GM21825 (cell line): ENCODE measurements around the gene ZNF784.

Source experiments
- ATAC-seq: cut with Tn5 transposase; IDR thresholded peaks from one replicate; pipeline ENCODE4 v1.9.1; 2021; ENCODE audit warnings: mild to moderate bottlenecking, moderate library complexity; ENCODE audit not compliant: unreplicated experiment

Gene ZNF784

DNA sequence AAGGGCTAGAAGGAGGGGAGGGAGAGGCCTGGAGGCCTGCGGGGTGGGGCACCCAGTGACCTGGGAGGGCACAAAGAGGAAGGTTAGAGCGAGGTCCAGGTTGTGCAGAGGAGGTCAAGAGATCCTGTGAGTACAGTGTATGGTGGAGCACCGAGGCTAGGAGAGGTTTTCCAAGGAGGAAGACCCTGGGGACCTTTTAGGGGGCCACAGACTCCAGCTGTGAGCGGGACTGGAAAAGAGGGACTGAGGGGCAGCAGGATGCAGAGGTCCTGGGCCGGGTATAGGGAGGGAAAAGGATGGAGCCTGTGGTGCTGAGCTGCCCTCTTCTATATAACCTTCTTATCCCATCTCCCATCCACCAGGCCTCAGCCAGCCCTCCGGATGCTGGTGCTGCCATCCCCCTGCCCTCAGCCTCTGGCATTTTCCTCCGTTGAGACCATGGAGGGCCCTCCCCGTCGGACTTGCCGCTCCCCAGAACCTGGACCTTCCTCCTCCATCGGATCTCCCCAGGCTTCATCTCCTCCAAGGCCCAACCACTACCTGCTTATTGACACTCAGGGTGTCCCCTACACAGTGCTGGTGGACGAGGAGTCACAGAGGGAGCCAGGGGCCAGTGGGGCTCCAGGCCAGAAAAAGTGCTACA, 19.9 kb upstream of the ZNF784 start:
- no peak for ATAC-seq

- ATAC-seq, result no peak
Observed at GRCh38 chr19:55643887-55644176, 19.5 kb upstream of the ZNF784 start.

GRCh38 chr19:55643003-55643886, 18.9 kb upstream of the ZNF784 start, which contains the start of gene ZNF581:
Gene ZNF581, plus strand, starts transcription at chr19:55643649. Its CDS starts 923 bp downstream, at chr19:55644572.
- no peak for ATAC-seq

GRCh38 chr19:55642153-55643002, 18.0 kb upstream of the ZNF784 start:
- no peak for ATAC-seq

DNA sequence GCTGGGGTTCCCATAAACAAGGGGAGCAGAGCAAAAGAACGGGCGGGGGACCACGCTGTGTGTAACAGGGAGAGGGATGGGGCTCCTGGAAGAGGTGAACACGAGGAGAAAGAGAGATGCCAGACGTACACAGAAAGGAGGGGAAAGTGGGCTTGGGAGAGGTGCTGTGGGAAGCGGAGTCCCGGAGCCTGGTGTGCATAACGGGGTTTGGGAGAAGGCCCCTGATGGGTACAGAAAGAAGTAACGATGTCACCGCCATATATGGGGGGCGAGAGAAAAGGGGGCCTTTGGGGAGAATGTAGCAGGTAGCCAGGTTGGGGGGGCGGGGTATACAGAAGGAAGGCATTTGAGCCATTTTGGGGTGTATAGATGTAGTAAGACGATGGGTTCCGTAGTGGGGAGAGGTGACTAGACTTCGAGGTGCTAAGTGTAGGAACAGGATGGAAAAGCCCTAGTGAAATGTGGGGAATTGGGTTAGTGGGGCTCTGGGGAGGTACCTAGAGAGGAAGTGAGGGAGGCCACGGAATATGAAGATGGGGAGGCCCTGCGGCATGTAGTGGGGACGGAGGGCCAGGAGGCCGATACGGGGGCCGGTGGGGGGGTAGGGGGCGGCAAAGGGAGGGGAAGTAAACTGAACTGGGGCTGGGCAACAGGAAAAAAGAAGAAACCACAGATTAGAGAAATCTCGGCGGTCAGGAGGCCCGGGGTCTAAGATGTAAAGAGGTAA, 17.2 kb upstream of the ZNF784 start:
- no peak for ATAC-seq

DNA sequence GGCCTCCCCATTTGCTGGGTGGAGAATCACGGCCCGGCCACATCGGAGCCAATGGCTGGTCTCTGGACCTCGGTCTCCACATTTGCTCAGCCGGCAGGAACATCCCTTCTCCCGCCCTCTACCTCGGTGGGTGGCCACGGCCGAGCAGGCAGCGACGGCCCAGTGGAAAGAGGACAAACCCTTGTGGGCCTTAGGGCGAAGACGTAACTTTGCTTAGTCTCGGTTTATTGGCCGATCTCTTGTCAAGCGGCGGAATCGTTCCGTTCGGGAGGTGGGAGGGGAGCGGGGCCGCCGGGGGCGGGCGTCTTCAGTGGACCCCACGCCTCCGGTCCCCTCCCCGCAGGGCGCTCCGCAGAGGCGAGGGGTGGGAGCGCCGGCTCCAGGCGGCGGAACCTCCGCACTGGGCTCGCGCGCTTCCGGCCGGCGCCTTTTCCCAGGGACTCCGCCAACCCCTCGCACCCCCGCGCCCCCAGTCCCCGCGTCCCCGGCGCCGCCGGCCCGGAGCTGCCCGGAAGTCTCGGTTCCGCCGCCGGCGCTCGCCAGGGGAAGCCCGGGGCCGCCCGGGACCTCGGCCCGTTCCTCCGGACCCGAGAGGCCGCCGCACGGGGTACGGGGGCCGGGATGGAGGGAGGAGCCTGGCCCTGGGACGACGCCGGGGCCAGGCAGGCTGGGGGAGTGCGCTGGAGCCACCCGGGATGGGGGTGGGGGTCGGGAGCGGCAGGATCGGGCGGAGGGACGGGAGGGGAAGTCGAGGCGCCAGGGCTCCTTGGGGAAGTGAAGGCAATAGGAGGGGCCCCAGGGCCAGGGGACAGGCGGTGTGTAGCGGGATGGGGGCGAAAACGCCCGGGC, 16.4 kb upstream of the ZNF784 start, which contains the start of gene ZNF580:
Gene ZNF580 (plus strand): TSS at position 426 of the 849 bp plus-strand sequence. CDS start 1,507 bp downstream, outside the sequence.
- ATAC-seq, result peak; percentile 39

GRCh38 chr19:55640043-55640576, 15.7 kb upstream of the ZNF784 start:
- no peak for ATAC-seq

- ATAC-seq, result no peak
Observed at GRCh38 chr19:55638864-55639359, 14.5 kb upstream of the ZNF784 start.

DNA sequence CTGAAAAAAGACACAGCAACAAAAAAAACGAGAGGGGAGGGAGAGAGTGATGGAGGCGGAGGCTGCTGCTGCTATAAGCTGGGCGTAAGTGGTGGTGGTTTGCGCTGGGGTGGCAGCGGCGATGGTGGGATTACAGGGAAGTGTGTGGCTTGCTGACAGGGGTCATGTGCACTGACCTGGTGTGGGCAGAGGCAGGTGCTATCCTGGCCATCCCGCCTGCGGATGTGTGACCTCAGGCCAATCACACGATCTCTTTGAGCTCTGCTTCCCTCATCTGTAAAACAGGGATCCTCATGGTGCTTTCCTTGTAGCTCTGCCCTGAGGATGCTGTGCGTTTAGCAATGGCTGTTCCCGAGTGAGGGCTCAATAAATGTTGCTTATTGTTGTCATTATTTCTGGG, 13.2 kb upstream of the ZNF784 start:
- ATAC-seq, result no peak

- no peak for ATAC-seq
Observed at GRCh38 chr19:55636723-55637122, 12.4 kb upstream of the ZNF784 start.

- no peak for ATAC-seq
Observed at GRCh38 chr19:55635856-55636440, 11.6 kb upstream of the ZNF784 start.

DNA sequence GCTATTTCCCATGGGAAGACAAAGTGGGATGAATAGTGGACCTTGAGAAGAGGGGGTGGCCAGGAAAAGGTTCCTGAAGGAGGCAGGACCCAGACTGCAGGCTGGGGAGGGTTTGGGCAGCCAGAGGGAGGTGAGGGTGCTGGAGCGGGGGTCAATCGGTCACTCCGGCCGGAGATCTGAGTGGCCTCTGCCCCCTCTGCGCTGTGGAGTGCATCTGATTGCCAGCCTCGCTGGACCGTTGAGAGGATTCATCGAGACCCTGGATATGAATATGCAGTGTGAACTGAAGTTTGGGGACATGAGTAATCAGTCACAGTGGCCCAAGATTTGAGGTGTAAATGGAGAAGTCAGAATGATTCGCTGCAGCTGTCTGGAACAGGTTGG, 11.0 kb upstream of the ZNF784 start:
- ATAC-seq, result no peak

- no peak for ATAC-seq
Observed at GRCh38 chr19:55633861-55634260, 9.5 kb upstream of the ZNF784 start.

DNA sequence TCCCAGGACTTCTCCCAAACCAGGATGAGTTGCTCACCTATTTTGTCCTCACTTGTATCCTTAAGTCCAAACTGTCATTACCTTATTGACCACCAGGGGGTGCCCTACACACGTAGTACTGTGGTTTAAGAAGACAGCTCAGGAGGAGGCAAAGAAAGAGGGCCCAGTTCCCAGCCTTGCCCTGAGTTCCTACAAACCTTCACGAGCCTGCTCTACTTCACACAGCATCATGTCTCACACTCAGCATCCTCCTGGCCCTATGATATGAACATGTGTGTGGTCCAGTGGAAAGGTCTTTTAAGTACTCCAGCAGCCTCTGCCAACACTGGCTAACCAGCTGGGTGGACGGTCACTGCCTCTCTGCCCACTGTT, 8.1 kb upstream of the ZNF784 start:
- no peak for ATAC-seq

- ATAC-seq, result no peak
Observed at GRCh38 chr19:55626350-55626749, 2.0 kb upstream of the ZNF784 start.

DNA sequence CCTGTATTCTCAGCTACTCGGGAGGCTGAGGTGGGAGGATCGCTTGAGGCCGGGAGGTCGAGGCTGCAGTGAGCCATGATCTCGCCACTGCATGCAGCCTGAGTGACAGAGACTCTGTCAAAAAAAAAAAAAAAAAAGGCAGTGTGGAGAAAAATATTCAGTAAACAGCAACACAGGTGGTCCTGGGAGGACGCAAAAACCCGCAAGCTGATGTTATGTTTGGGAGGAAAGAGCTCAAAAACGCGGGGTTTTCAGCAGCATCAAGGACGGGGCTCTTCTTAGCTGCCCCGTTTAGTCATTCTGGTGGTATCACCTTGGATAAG, 599 bp upstream of the ZNF784 start:
- no peak for ATAC-seq

- ATAC-seq, result no peak
Observed at GRCh38 chr19:55623561-55623960, 805 bp downstream of the ZNF784 start.

DNA sequence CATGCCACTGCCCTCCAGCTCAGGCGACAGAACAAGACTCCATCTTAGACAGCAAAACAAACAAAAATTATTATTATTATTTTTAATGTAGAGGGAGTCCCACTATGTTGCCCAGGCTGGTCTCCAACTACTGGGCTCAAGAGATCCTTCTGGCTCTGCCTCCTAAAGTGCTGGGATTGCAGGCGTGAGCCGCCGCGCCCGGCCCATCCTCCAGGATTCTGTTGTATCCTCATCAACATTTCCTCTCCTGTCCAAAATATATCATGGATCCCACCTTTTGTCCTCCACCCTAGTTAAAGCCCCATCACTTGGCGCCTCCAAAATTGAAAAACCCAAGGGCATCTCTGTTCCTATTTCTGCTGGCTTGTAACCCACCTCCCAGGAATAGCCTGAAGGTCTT, 1.2 kb downstream of the ZNF784 start:
- no peak for ATAC-seq

GRCh38 chr19:55622242-55622969, 2.0 kb downstream of the ZNF784 start:
- ATAC-seq, result no peak
